Thyroid gland (tissue), 4 donors: ENCODE measurements around the gene HS6ST1.

ENCODE experiments used
- POLR2A ChIP-seq, 2 donors: fragments of 450-650 bp; IDR thresholded peaks; one replicate each; pipeline ENCODE4 v1.6.1; 2017; ENCODE audit warnings: antibody characterized with exemption in 2 of 2, mild to moderate bottlenecking in 2 of 2, moderate library complexity in 1 of 2
- TF ChIP-seq, protein P1 (sequence below), 6 experiments: fragments of 200-600 bp in 3 of 6; fragments of 450-650 bp in 3 of 6; sonication (generic) in 3 of 6; IDR thresholded peaks; one replicate each; pipeline ENCODE4 v1.5.1; 2016 to 2019; ENCODE audit warnings: antibody characterized with exemption in 6 of 6, mild to moderate bottlenecking in 2 of 6, inconsistent platforms in 1 of 6, moderate library complexity in 1 of 6

DNA sequence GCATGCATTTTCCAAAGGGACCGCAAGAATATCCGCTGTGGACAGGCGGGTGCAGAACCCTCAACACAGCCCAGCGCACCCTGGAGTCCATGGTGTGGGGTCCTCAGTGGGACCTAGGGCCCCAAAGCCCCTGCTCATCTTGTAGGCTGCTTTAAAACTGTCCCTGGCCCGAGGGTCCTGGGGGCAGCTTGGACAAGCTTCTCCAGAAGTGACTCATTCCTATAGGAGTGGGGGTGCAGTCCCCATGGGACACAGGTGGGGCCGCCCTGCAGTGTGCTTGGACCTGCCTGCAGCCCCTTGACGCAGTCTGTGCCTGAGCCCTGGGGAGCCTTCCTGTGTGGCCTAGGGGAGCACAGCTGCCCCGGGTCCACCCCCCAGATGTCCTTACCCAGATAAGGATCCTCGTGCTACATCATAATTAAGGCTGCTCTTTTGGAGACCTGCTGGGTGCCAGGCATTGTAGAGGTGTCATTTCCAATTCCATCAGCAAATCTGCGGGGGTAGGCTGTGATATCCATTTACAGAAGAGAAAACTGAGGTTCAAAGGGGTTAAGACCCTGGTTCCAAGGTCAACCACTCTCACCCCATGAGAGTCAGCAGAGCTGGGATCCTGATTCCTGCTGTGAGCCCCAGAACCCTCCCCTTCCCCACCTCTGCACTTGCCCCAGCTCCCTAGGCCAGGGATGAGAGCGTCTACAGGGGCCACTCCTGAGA lies 1.7 kb upstream of the HS6ST1 start:
- TF ChIP-seq POLR2A (IDR thresholded peaks at IDR 0.05) = no peak
- TF ChIP-seq, protein P1, sequence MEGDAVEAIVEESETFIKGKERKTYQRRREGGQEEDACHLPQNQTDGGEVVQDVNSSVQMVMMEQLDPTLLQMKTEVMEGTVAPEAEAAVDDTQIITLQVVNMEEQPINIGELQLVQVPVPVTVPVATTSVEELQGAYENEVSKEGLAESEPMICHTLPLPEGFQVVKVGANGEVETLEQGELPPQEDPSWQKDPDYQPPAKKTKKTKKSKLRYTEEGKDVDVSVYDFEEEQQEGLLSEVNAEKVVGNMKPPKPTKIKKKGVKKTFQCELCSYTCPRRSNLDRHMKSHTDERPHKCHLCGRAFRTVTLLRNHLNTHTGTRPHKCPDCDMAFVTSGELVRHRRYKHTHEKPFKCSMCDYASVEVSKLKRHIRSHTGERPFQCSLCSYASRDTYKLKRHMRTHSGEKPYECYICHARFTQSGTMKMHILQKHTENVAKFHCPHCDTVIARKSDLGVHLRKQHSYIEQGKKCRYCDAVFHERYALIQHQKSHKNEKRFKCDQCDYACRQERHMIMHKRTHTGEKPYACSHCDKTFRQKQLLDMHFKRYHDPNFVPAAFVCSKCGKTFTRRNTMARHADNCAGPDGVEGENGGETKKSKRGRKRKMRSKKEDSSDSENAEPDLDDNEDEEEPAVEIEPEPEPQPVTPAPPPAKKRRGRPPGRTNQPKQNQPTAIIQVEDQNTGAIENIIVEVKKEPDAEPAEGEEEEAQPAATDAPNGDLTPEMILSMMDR (IDR thresholded peaks at IDR 0.05) = no peak
